GM12878 (cell line): ENCODE results near the gene SPEG. TPM values are rescaled to one million over a fixed set of nuclear protein-coding genes. Genes with fewer than 3 reads are reported as not detected.

Experiments
- ATAC-seq: fragments of 200-7000 bp; cut with Tn5 transposase; 3 replicates; pipeline ENCODE4 v1.9.1; 2020; ENCODE audit warnings: mild to moderate bottlenecking, moderate library complexity
- BruUV-seq: library from RNA; stranded (reverse); fragments of 400-500 nt; replicated peaks from 2 replicates; lab custom pipeline; 2021; lab: Mats Ljungman, UMichigan
- CTCF ChIA-PET: fragments of 300-600 bp; sonication (Branson Sonifier 250); formaldehyde crosslinking; extraction: SDS; loops from one replicate; lab custom pipeline; 2021; ENCODE audit warnings: inconsistent platforms; lab: Yijun Ruan, JAX
- POLR2A ChIA-PET: fragments of 350-600 bp; formaldehyde crosslinking; extraction: SDS; loops from one replicate; lab custom pipeline; 2021; ENCODE audit warnings: inconsistent platforms; lab: Charles Lee
- RAD21 ChIA-PET: fragments of 300-600 bp; sonication (Branson Sonifier 250); formaldehyde crosslinking; loops from one replicate; lab custom pipeline; 2023; ENCODE audit warnings: antibody characterized with exemption; ENCODE audit not compliant: unreplicated experiment; lab: Charles Lee
- SMC1A ChIA-PET: fragments of 300-600 bp; sonication (Branson Sonifier 250); formaldehyde crosslinking; loops from one replicate; lab custom pipeline; 2023; ENCODE audit not compliant: unreplicated experiment, uncharacterized antibody; lab: Charles Lee
- DNase-seq: peaks from one replicate; pipeline ENCODE4 v3.0.0-alpha.2; 2011; ENCODE audit warnings: low read depth, low spot score
- FAIRE-seq: peaks from 3 replicates; lab custom pipeline; 2011; peaks lifted over from hg19 to GRCh38; lab: Jason Lieb, UNC
- H2AFZ ChIP-seq: 2 replicates; pipeline ENCODE4 v1.6.0; 2011; ENCODE audit warnings: low read depth, low read length, control low read depth; ENCODE audit not compliant: control insufficient read depth
- H3K27ac ChIP-seq: 2 replicates; pipeline ENCODE4 v1.5.1; 2011; ENCODE audit warnings: control low read depth; ENCODE audit not compliant: control insufficient read depth, insufficient read depth
- H3K27me3 ChIP-seq, 2 experiments: replicated peaks in 1 of 2; 2 replicates each; pipeline versions ENCODE4 v1.6.0 to v1.6.1; 2011; ENCODE audit warnings: low read length in 1 of 2; ENCODE audit not compliant: control insufficient read depth in 2 of 2, insufficient read depth in 2 of 2
- H3K36me3 ChIP-seq, 2 experiments: 2 replicates each; pipeline ENCODE4 v1.5.1; 2011; ENCODE audit warnings: low read length in 1 of 2; ENCODE audit not compliant: control insufficient read depth in 2 of 2, insufficient read depth in 2 of 2
- H3K4me1 ChIP-seq: 2 replicates; pipeline ENCODE4 v1.6.1; 2011; ENCODE audit warnings: mild to moderate bottlenecking, low read length, moderate library complexity, mixed read lengths; ENCODE audit not compliant: control insufficient read depth, insufficient read depth
- H3K4me2 ChIP-seq: 2 replicates; pipeline ENCODE4 v1.6.0; 2011; ENCODE audit warnings: control low read depth; ENCODE audit not compliant: control insufficient read depth, insufficient read depth
- H3K4me3 ChIP-seq: fragments of 200-600 bp; sonication (generic); 2 replicates; pipeline ENCODE4 v1.5.1; 2016
- H3K79me2 ChIP-seq: 2 replicates; pipeline ENCODE4 v1.6.0; 2011; ENCODE audit warnings: low read length; ENCODE audit not compliant: control insufficient read depth, insufficient read depth
- H3K9ac ChIP-seq: 2 replicates; pipeline ENCODE4 v1.8.0; 2011; ENCODE audit warnings: low read length, control low read depth, mixed read lengths; ENCODE audit not compliant: control insufficient read depth, insufficient read depth
- H3K9me3 ChIP-seq: replicated peaks from 3 replicates; pipeline ENCODE4 v1.5.1; 2011; ENCODE audit warnings: mild to moderate bottlenecking, low read length; ENCODE audit not compliant: control insufficient read depth, insufficient read depth
- H4K20me1 ChIP-seq: 2 replicates; pipeline ENCODE4 v1.6.0; 2011; ENCODE audit not compliant: control insufficient read depth, insufficient read depth
- E2F4 ChIP-seq: IDR thresholded peaks from 2 replicates; pipeline ENCODE4 v1.6.1; 2012; ENCODE audit warnings: low read depth, low read length, improper control_type of control experiment
- EP300 ChIP-seq, 2 experiments: fragments of 150-350 bp in 1 of 2; IDR thresholded peaks; 2 replicates each; pipeline ENCODE4 v1.6.1; 2011 to 2012; ENCODE audit warnings: low read depth in 2 of 2, low read length in 2 of 2, borderline replicate concordance in 1 of 2, improper control_type of control experiment in 1 of 2, inconsistent platforms in 1 of 2; ENCODE audit not compliant: control insufficient read depth in 1 of 2
- IRF5 ChIP-seq: fragments of 450-650 bp; IDR thresholded peaks from 2 replicates; pipeline ENCODE4 v1.6.1; 2017; ENCODE audit warnings: borderline replicate concordance
- KDM1A ChIP-seq: fragments of 200-600 bp; sonication (generic); IDR thresholded peaks from 2 replicates; pipeline ENCODE4 v1.6.1; 2016; ENCODE audit warnings: borderline replicate concordance
- SMC3 ChIP-seq: IDR thresholded peaks from 2 replicates; pipeline ENCODE4 v1.6.1; 2011; ENCODE audit warnings: low read length, improper control_type of control experiment, borderline replicate concordance
- STAT1 ChIP-seq: fragments of 450-650 bp; conservative IDR thresholded peaks from 2 replicates; pipeline ENCODE4 v1.6.1; 2014; ENCODE audit warnings: antibody characterized with exemption, mild to moderate bottlenecking
- SUPT20H ChIP-seq: IDR thresholded peaks from 2 replicates; pipeline ENCODE4 v1.6.1; 2011; ENCODE audit warnings: low read depth, mild to moderate bottlenecking, low read length, moderate library complexity, borderline replicate concordance; ENCODE audit not compliant: control insufficient read depth
- USF1 ChIP-seq: IDR thresholded peaks from 2 replicates; pipeline ENCODE4 v1.6.1; 2011; ENCODE audit warnings: borderline replicate concordance, low read depth, mild to moderate bottlenecking, moderate library complexity, mixed read lengths, low read length; ENCODE audit not compliant: insufficient read depth; ENCODE audit errors: extremely low read length
- WGBS: methylation state at CpG from one replicate; pipeline ENCODE4 v1.1.6; 2016; ENCODE audit warnings: low lambda C conversion rate; ENCODE audit not compliant: insufficient replicate concordance, insufficient coverage; ENCODE audit errors: missing lambda C conversion rate; 5-methylcytosine and 5-hydroxymethylcytosine counted together
- in situ Hi-C: fragments of 300-500 bp; cut with MboI; formaldehyde crosslinking; loops from 9 replicates; pipeline ENCODE4 v1.14.3; 2018; ENCODE audit warnings: mixed read lengths
- intact Hi-C: fragments of 100-400 bp; cut with micrococcal nuclease; formaldehyde crosslinking; loops from one replicate; pipeline ENCODE4 v1.14.2; 2022; ENCODE audit not compliant: unreplicated experiment
- polyA plus RNA-seq, 11 experiments: library from polyadenylated mRNA; depleted of rRNA in 4 of 11; unstranded in 6 of 11; stranded (reverse) in 5 of 11; fragments of >200 nt; fragmentation: Nextera tagmentation in 4 of 11; fragmentation: Illumina TruSeq in 1 of 11; extraction: Ambion mirVana in 4 of 11; extraction: Trizol in 1 of 11; gene quantifications; 1 replicate in 1 of 11; 2 replicates in 10 of 11; pipeline versions ENCODE4 v1.2.1 to v1.2.3, GENCODE V29; 2011 to 2016; ENCODE audit warnings: inconsistent platforms in 2 of 11, missing spikeins in 2 of 11, low read depth in 1 of 11
- total RNA-seq, 4 experiments: library from RNA; depleted of rRNA in 3 of 4; stranded (reverse); fragments of >200 nt in 3 of 4; fragmentation: Illumina TruSeq in 1 of 4; extraction: Trizol in 1 of 4; gene quantifications; 2 replicates each; pipeline versions ENCODE4 v1.2.1 to v1.2.3, GENCODE V29; 2013 to 2021

SPEG gene
- total and polyA plus RNA-seq, 10 of the 15 experiments (the other 5 are each of a cell fraction or from before 2014, with no cell fraction given), result 0.03 to 0.28 TPM; not detected in 8

- TF ChIP-seq EP300 (IDR thresholded peaks at IDR 0.05; ENCODE audit: borderline replicate concordance in 1 of 2, control insufficient read depth in 1 of 2, low read depth in 2 of 2, low read length in 2 of 2) (no peak), SUPT20H (no peak), E2F4 (no peak)
Observed at GRCh38 chr2:219523031-219523671, 88.5 kb downstream of the SPEG start (continued).

GRCh38 chr2:219524817-219525216 is 90.2 kb downstream of the SPEG start:
- FAIRE-seq, result no peak
- SMC1A ChIA-PET, result no interaction called here
- TF ChIP-seq STAT1 (no peak), KDM1A (no peak), SMC3 (no peak), USF1 (no peak), IRF5 (no peak)
- TF ChIP-seq, all 136 proteins: peak for 0
- DNase-seq, result no peak
- Histone ChIP-seq H3K4me2 (no peak overlapping the region), H3K27ac (no peak overlapping the region), H3K79me2 (no peaks in the 10 kb centered on the region), H3K4me3 (no peak overlapping the region), H3K4me1 (no peaks in the 10 kb centered on the region), H4K20me1 (no peaks in the 10 kb centered on the region; the same call in 1 of the 2 replicates), H3K9me3 (no peaks in the 10 kb centered on the region), H3K36me3 (no peaks in the 10 kb centered on the region), H3K27me3 (peaks cover 21% of the 10 kb centered on the region in 2 experiments), H2AFZ (no peak overlapping the region), H3K9ac (no peak overlapping the region)
- 50% methylated on average over 2 of the region's 2 CpGs for WGBS
- in situ Hi-C loops, result no loop called here
- CTCF ChIA-PET, result interaction anchor here (1.1 to 10.8 kb wide), 3 partner anchors 17 to 122 kb away, joined by 3 to 224 read pairs (median 83); partner anchors contain the start of gene GMPPA
- POLR2A ChIA-PET, result no interaction called here
- no TSS peak for BruUV-seq
- no peak for ATAC-seq
- RAD21 ChIA-PET, result no interaction called here
- intact Hi-C loops, result no loop called here
